AG04450 (cell line): ENCODE data around the gene PRR13. TPM values are rescaled to one million over a fixed set of nuclear protein-coding genes. Genes with fewer than 3 reads are reported as not detected.
A peak's percentile ranks its signal among the peaks of the same experiment; 100 is the strongest.
"Not testable (repeated sequence)": the region's sequence is repeated elsewhere in the genome, so short reads cannot be mapped to it uniquely, and the experiment has no call there.

Experiments
- CTCF ChIA-PET: fragments of 300-600, 350-600 bp; formaldehyde crosslinking; extraction: SDS; loops from one replicate; lab custom pipeline; 2022; ENCODE audit warnings: antibody characterized with exemption, inconsistent platforms; lab: Charles Lee
- POLR2A ChIA-PET: fragments of 350-600 bp; formaldehyde crosslinking; extraction: SDS; loops from one replicate; lab custom pipeline; 2021; ENCODE audit warnings: antibody characterized with exemption, inconsistent platforms; lab: Yijun Ruan, JAX
- DNase-seq: peaks from one replicate; pipeline ENCODE4 v3.0.0-alpha.2; 2011; ENCODE audit warnings: low read depth, low spot score
- H3K27ac ChIP-seq: one replicate; pipeline ENCODE4 v1.5.1; 2012; ENCODE audit warnings: low read depth, low read length, control low read depth
- H3K27me3 ChIP-seq: one replicate; pipeline ENCODE4 v1.6.0; 2012; ENCODE audit warnings: low read length; ENCODE audit not compliant: control insufficient read depth, insufficient read depth
- H3K4me3 ChIP-seq: 2 replicates; pipeline ENCODE4 v1.5.1; 2011; ENCODE audit warnings: mild to moderate bottlenecking, low read depth, low read length, control low read depth
- H3K9me3 ChIP-seq: 2 replicates; pipeline ENCODE4 v1.5.1; 2012; ENCODE audit warnings: low read length; ENCODE audit not compliant: control insufficient read depth, insufficient read depth
- polyA plus RNA-seq: library from polyadenylated mRNA; depleted of rRNA; stranded (reverse); fragments of >200 nt; gene quantifications from 2 replicates; pipeline ENCODE4 v1.2.3, GENCODE V29; 2011
- TF ChIP-seq, protein P1 (sequence below): IDR thresholded peaks from 2 replicates; pipeline ENCODE4 v1.5.1; 2011; ENCODE audit warnings: low read depth, low read length, control low read depth, inconsistent platforms

Gene PRR13
- polyA plus RNA-seq, 1 experiment = 71.4 TPM

DNA sequence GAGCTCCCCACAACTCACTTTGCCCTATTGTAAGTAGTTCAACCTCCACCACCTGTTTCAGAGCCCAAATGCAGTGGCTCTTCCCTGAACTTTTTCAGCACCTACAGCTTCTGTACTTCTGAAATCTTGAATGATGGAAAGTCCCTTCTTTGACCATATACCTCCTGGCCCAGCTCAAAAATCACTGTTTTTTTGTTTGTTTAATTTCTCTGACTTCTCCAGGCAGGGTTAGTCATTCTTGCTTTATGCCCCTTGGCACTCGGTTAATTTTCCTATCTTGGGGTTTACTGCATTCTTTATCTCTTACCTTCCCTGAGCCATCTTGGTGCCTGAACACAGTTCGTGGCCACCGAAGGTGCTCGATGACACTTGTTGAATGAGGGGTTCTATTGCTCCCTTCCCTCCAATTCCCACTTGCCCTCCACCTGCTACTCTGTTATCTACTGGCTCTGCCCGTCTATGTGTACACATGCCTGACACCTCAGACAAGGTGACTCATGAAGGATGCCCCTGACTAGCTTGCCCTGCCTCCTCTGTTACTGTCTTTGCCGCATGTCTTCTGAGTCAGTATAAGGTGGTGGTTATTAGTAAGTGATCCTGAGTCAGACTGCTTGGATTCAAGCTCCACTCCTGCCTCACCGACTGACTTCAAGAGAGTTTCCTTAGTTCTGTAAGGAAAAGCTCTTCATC, 13.5 kb upstream of the PRR13 start:
- Histone ChIP-seq H3K27ac (no peak overlapping the region), H3K27me3 (peaks cover 7% of the 10 kb centered on the region), H3K4me3 (no peak overlapping the region), H3K9me3 (no peaks in the 10 kb centered on the region)
- POLR2A ChIA-PET = interaction anchor here (1.0 to 1.3 kb wide), 2 partner anchors 13 to 48 kb away, joined by 4 read pairs; partner anchors contain the start of gene SP1
- DNase-seq = peak; percentile 70
- TF ChIP-seq, protein P1, sequence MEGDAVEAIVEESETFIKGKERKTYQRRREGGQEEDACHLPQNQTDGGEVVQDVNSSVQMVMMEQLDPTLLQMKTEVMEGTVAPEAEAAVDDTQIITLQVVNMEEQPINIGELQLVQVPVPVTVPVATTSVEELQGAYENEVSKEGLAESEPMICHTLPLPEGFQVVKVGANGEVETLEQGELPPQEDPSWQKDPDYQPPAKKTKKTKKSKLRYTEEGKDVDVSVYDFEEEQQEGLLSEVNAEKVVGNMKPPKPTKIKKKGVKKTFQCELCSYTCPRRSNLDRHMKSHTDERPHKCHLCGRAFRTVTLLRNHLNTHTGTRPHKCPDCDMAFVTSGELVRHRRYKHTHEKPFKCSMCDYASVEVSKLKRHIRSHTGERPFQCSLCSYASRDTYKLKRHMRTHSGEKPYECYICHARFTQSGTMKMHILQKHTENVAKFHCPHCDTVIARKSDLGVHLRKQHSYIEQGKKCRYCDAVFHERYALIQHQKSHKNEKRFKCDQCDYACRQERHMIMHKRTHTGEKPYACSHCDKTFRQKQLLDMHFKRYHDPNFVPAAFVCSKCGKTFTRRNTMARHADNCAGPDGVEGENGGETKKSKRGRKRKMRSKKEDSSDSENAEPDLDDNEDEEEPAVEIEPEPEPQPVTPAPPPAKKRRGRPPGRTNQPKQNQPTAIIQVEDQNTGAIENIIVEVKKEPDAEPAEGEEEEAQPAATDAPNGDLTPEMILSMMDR = no peak
- CTCF ChIA-PET = interaction anchor here (0.5 to 1.6 kb wide), 4 partner anchors 47 to 106 kb away, joined by 3 to 16 read pairs (median 4); partner anchors contain the start of gene AAAS

DNA sequence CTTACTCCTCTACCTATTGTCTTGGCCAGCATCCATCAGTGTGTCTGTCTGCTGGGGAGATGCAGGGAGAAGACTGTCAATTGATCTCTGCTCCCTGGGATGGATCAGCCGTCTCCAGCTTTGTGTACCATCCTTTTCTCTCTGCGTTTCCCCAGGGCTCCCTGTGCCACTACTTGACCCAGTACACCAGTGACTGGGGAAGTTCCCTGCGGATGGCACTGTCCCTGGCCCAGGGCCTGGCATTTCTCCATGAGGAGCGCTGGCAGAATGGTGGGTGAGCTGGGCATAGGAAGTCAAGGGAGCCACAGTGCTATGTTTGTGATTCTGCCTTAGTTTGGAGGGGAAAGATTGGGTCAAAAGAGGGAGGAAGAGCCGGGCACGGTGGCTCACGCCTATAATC, 12.8 kb upstream of the PRR13 start:
- Histone ChIP-seq H3K27me3 (peaks cover 7% of the 10 kb centered on the region), H3K27ac (no peak overlapping the region), H3K9me3 (no peaks in the 10 kb centered on the region), H3K4me3 (no peak overlapping the region)
- TF ChIP-seq, protein P1 = no peak
- CTCF ChIA-PET = interaction anchor here (1.6 kb wide), 2 partner anchors 77 to 107 kb away, joined by 4 to 16 read pairs; partner anchors contain the start of gene AAAS
- DNase-seq = no peak
- POLR2A ChIA-PET = interaction anchor here (1.0 to 1.3 kb wide), 2 partner anchors 12 to 49 kb away, joined by 4 read pairs; partner anchors contain the start of gene SP1

DNA sequence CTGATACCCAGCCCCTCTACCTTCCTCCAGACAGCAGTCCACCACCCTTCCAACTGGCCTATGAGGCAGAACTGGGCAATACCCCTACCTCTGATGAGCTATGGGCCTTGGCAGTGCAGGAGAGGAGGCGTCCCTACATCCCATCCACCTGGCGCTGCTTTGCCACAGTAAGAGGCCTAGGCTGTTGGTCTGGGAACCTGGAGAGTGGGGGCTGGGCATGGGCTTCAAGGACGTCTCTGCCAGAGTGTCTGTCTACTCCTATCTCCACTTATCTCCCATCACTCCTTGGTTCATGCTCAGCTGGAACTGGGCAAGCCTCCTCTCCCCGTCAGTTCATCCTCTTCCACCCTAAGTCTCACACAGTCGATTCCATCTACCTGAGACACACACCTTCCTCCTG, 11.4 kb upstream of the PRR13 start:
- CTCF ChIA-PET = interaction anchor here (1.6 to 6.2 kb wide), 4 partner anchors 8 to 103 kb away, joined by 4 to 36 read pairs (median 8); no protein-coding TSS in a partner anchor
- TF ChIP-seq, protein P1 = no peak
- DNase-seq = no peak

DNA sequence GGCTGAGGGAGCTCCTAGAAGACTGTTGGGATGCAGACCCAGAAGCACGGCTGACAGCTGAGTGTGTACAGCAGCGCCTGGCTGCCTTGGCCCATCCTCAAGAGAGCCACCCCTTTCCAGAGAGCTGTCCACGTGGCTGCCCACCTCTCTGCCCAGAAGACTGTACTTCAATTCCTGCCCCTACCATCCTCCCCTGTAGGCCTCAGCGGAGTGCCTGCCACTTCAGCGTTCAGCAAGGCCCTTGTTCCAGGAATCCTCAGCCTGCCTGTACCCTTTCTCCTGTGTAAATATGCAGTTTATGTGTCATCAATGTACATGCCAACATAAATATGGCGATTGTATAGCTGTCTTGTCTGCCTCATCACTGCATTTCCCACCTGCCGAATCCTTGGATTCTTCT, 10.3 kb upstream of the PRR13 start:
- ChIA-PET CTCF (interaction anchor here (1.0 to 6.2 kb wide), 5 partner anchors 9 to 110 kb away, joined by 3 to 36 read pairs (median 6); partner anchors contain the start of gene AAAS), POLR2A (interaction anchor here (0.5 to 0.9 kb wide), 3 partner anchors 10 to 436 kb away, joined by 3 to 9 read pairs (median 4); no protein-coding TSS in a partner anchor)
- Histone ChIP-seq H3K27me3 (no peaks in the 10 kb centered on the region), H3K4me3 (no peak overlapping the region), H3K27ac (no peak overlapping the region), H3K9me3 (no peaks in the 10 kb centered on the region)
- TF ChIP-seq, protein P1 = no peak
- no peak for DNase-seq

More for the DNA sequence above, 11.4 kb upstream of the PRR13 start:
- Histone ChIP-seq H3K9me3 (no peaks in the 10 kb centered on the region), H3K4me3 (no peak overlapping the region), H3K27me3 (no peaks in the 10 kb centered on the region), H3K27ac (no peak overlapping the region)
- POLR2A ChIA-PET = no interaction called here

DNA sequence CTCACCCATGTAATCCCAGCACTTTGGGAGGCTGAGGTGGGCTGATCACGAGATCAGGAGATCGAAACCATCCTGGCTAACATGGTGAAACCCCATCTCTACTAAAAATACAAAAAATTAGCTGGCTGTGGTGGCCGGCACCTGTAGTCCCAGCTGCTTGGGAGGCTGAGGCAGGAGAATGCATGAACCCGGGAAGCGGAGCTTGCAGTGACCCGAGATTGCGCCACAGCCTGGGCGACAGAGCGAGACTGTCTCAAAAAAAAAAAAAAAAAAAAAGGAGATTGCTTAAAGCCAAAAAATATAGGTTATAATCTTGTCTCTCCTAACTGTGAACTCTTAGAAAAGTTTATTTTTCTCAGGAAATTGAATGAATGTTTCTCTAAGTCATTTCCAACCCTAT, 6.2 kb upstream of the PRR13 start:
- H3K27me3 ChIP-seq, H3K27ac ChIP-seq, H3K4me3 ChIP-seq, DNase-seq, POLR2A ChIA-PET, H3K9me3 ChIP-seq: not testable (repeated sequence)
- CTCF ChIA-PET = interaction anchor here (1.2 to 6.2 kb wide), 2 partner anchors 14 to 91 kb away, joined by 3 to 36 read pairs; no protein-coding TSS in a partner anchor

DNA sequence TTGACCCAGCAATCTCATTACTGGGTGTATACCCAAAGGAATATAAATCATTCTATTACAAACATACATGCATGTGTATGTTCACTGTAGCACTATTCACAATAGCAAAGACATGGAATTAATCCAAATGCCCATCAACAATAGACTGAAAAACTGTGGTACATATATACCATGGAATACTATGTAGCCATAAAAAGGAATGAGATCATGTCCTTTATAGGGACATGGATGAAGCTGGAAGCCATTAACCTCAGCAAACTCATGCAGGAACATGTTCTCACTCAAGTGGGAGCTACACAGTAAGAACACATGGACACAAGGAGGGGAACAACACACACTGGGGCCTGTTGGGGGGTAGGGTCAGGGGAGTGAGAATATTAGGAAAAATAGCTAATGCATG, 2.0 kb upstream of the PRR13 start:
- CTCF ChIA-PET = interaction anchor here (1.0 to 1.8 kb wide), 3 partner anchors 18 to 87 kb away, joined by 4 to 9 read pairs (median 4); no protein-coding TSS in a partner anchor
- H3K9me3 ChIP-seq, POLR2A ChIA-PET, H3K27ac ChIP-seq, DNase-seq, H3K4me3 ChIP-seq, H3K27me3 ChIP-seq: not testable (repeated sequence)
